Naive thymus-derived CD4-positive, alpha-beta T cell (primary cell): ENCODE data around the gene ADAM12. TPM values are rescaled to one million over a fixed set of nuclear protein-coding genes. Genes with fewer than 3 reads are reported as not detected.

ENCODE experiments used
- ATAC-seq: fragments of 150-1000 bp; cut with Tn5 transposase; 2 replicates; pipeline ENCODE4 v1.10.0; 2021; ENCODE audit warnings: mild to moderate bottlenecking, moderate library complexity
- CTCF ChIA-PET: fragments of 350-600 bp; sonication (Branson Sonifier 250); formaldehyde crosslinking; loops from one replicate; lab custom pipeline; 2021; ENCODE audit warnings: antibody characterized with exemption; lab: Charles Lee
- POLR2A ChIA-PET: fragments of 350-600 bp; sonication (Branson Sonifier 250); formaldehyde crosslinking; loops from one replicate; lab custom pipeline; 2021; ENCODE audit warnings: antibody characterized with exemption, inconsistent platforms; lab: Charles Lee
- DNase-seq, 9 donors: peaks; one replicate each; pipeline versions ENCODE4 v3.0.0 to v3.0.0-alpha.2; 2020 to 2022; ENCODE audit warnings: mixed read lengths in 1 of 9
- H3K27ac ChIP-seq: one replicate; pipeline ENCODE4 v1.7.0; 2013; ENCODE audit warnings: mild to moderate bottlenecking, low read depth, low read length, moderate library complexity
- H3K27me3 ChIP-seq, 2 donors: one replicate each; pipeline ENCODE4 v1.7.0; 2013; ENCODE audit warnings: low read length in 2 of 2, mild to moderate bottlenecking in 2 of 2, moderate library complexity in 2 of 2; ENCODE audit not compliant: control insufficient read depth in 2 of 2, insufficient read depth in 2 of 2
- H3K36me3 ChIP-seq, 3 experiments: 1 replicate in 2 of 3; 2 replicates in 1 of 3; pipeline ENCODE4 v1.7.0; 2013; ENCODE audit warnings: low read length in 3 of 3, mild to moderate bottlenecking in 3 of 3, moderate library complexity in 1 of 3; ENCODE audit not compliant: insufficient read depth in 3 of 3, control insufficient read depth in 2 of 3
- H3K4me1 ChIP-seq, 2 donors: one replicate each; pipeline ENCODE4 v1.7.0; 2013; ENCODE audit warnings: low read length in 2 of 2, mild to moderate bottlenecking in 2 of 2, moderate library complexity in 1 of 2; ENCODE audit not compliant: control insufficient read depth in 2 of 2, insufficient read depth in 2 of 2
- H3K4me3 ChIP-seq: 2 replicates; pipeline ENCODE4 v1.7.0; 2013; ENCODE audit warnings: mild to moderate bottlenecking, low read length
- H3K9me3 ChIP-seq, 3 experiments: 1 replicate in 2 of 3; 2 replicates in 1 of 3; pipeline ENCODE4 v1.7.0; 2013; ENCODE audit warnings: low read length in 3 of 3; ENCODE audit not compliant: control insufficient read depth in 2 of 3
- H3K27ac Mint-ChIP-seq, 9 donors: one replicate each; pipeline ENCODE4 v1.8.0; 2020 to 2022; ENCODE audit warnings: mixed read lengths in 9 of 9, mild to moderate bottlenecking in 8 of 9, moderate library complexity in 5 of 9, inconsistent platforms in 2 of 9
- H3K27me3 Mint-ChIP-seq, 5 donors: one replicate each; pipeline ENCODE4 v1.8.0; 2021 to 2022; ENCODE audit warnings: mixed read lengths in 5 of 5, mild to moderate bottlenecking in 1 of 5
- H3K36me3 Mint-ChIP-seq, 5 donors: one replicate each; pipeline ENCODE4 v1.8.0; 2020 to 2022; ENCODE audit warnings: mixed read lengths in 5 of 5, mild to moderate bottlenecking in 3 of 5, inconsistent platforms in 1 of 5
- H3K4me1 Mint-ChIP-seq, 7 donors: one replicate each; pipeline ENCODE4 v1.8.0; 2020 to 2022; ENCODE audit warnings: mixed read lengths in 7 of 7, mild to moderate bottlenecking in 3 of 7, inconsistent platforms in 1 of 7
- H3K4me3 Mint-ChIP-seq, 10 donors: one replicate each; pipeline ENCODE4 v1.8.0; 2020 to 2022; ENCODE audit warnings: mild to moderate bottlenecking in 10 of 10, mixed read lengths in 10 of 10, moderate library complexity in 6 of 10, inconsistent platforms in 2 of 10
- H3K9me3 Mint-ChIP-seq, 11 donors: one replicate each; pipeline ENCODE4 v1.8.0; 2020 to 2022; ENCODE audit warnings: mixed read lengths in 11 of 11, mild to moderate bottlenecking in 4 of 11, inconsistent platforms in 1 of 11, moderate library complexity in 1 of 11
- intact Hi-C, 2 donors: fragments of 100-400 bp; cut with micrococcal nuclease; formaldehyde crosslinking; loops; one replicate each; pipeline ENCODE4 v1.15.1; 2023
- polyA plus RNA-seq, 2 donors: library from polyadenylated mRNA; unstranded; fragments of 300-500 nt; fragmentation: Illumina TruSeq; gene quantifications; one replicate each; pipeline ENCODE4 v1.2.3, GENCODE V29; 2021
- total RNA-seq, 6 experiments: library from RNA in 5 of 6; stranded (reverse) in 5 of 6; gene quantifications; 1 replicate in 5 of 6; 2 replicates in 1 of 6; pipeline ENCODE4 v1.2.3 and lab custom pipeline; 2021 to 2026

ADAM12 gene
- total and polyA plus RNA-seq, 7 experiments from 2014 or later = 0.58 to 1.0 TPM; not detected in 5

DNA sequence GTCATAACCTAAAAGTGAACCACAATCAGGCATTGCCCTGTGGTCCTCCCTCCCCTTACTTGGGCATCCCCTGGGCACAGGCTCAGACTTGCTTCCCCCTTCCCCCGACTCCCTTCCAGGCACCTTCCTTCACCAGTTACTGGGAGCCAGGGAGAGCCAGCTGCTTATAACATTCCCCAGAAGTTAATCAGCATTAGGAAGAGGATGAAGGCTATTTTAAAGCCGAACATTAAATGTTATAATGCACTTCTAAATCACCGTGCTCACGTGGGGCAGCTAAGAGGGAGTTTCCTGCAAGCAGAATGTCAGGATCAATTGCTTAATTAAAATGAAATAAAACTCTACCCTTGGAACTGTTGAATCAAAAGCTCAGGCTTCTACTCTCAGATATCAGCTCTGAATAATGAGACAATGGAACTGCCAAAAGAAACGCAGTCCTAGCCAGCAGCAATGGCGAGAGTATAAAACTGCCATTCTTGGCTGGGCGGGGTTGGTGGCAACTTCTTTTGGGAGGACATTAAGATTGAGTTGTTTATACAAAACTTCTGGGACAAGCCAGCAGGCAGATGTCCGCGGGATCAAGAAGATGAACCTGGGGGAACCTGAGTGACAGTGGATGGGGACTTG is 322.4 kb downstream of the ADAM12 start:
- no peaks in the 10 kb centered on the region for H3K36me3 ChIP-seq
- Mint-ChIP-seq H3K4me1 (no peaks in the 10 kb centered on the region), H3K27me3 (peaks cover 0 to 18% (median 5%) of the 10 kb centered on the region in 5 donors), H3K36me3 (peaks cover 0 to 4% (median 0%) of the 10 kb centered on the region in 5 donors), H3K4me3 (no peak overlapping the region), H3K27ac (no peak overlapping the region), H3K9me3 (peaks cover 0 to 4% (median 0%) of the 10 kb centered on the region in 11 donors)
- no peaks in the 10 kb centered on the region for H3K9me3 ChIP-seq
- POLR2A ChIA-PET = no interaction called here
- intact Hi-C loops = no loop called here
- H3K4me1 ChIP-seq = no peaks in the 10 kb centered on the region
- DNase-seq (no peak), ATAC-seq (no peak)
- CTCF ChIA-PET = no interaction called here
- H3K27ac ChIP-seq = no peak overlapping the region
- H3K4me3 ChIP-seq = no peak overlapping the region
- no peaks in the 10 kb centered on the region for H3K27me3 ChIP-seq

- DNase-seq (no peak), ATAC-seq (no peak)
- Histone ChIP-seq H3K27me3 (no peaks in the 10 kb centered on the region), H3K4me1 (no peaks in the 10 kb centered on the region), H3K36me3 (no peaks in the 10 kb centered on the region), H3K9me3 (no peaks in the 10 kb centered on the region), H3K4me3 (no peak overlapping the region), H3K27ac (no peak overlapping the region)
- POLR2A ChIA-PET = no interaction called here
- intact Hi-C loops = no loop called here
- Mint-ChIP-seq H3K4me3 (no peak overlapping the region), H3K27ac (no peak overlapping the region), H3K27me3 (peaks cover 0 to 18% (median 7%) of the 10 kb centered on the region in 5 donors), H3K36me3 (peaks cover 0 to 4% (median 0%) of the 10 kb centered on the region in 5 donors), H3K4me1 (no peaks in the 10 kb centered on the region), H3K9me3 (peaks cover 0 to 4% (median 0%) of the 10 kb centered on the region in 11 donors)
- CTCF ChIA-PET = no interaction called here
Observed at GRCh38 chr10:126064512-126064911, 323.8 kb downstream of the ADAM12 start.

DNA sequence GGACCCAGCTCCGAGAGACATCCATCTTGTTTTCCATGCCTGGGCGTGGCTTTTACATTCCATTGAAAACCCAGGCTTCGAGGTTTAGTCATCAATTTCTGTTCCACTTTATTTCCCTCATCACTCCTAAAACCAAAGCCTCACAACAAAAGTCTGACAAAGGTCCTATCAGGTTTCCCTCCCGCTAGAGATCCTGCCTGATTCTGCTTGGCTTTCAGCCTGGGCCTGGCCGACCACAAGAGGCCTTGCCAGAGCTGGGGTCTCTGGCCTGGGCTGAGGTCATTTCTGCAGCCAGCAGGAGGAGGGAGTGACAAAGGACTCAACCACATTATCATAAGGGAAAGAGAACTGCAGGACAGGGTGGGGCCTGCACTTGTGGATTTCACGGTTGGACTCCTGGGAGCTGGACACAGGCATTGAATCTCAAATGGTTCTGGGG is 324.9 kb downstream of the ADAM12 start:
- H3K4me3 ChIP-seq = no peak overlapping the region
- ATAC-seq = no peak
- Mint-ChIP-seq H3K27ac (no peak overlapping the region), H3K9me3 (peaks cover 0 to 4% (median 0%) of the 10 kb centered on the region in 11 donors), H3K27me3 (peaks cover 2 to 17% (median 7%) of the 10 kb centered on the region in 5 donors), H3K4me1 (no peaks in the 10 kb centered on the region), H3K36me3 (peaks cover 0 to 4% (median 0%) of the 10 kb centered on the region in 5 donors), H3K4me3 (no peak overlapping the region)
- no peaks in the 10 kb centered on the region for H3K9me3 ChIP-seq
- H3K4me1 ChIP-seq = no peaks in the 10 kb centered on the region
- no peak for DNase-seq
- ChIA-PET POLR2A (no interaction called here), CTCF (no interaction called here)
- intact Hi-C loops = no loop called here
- no peaks in the 10 kb centered on the region for H3K36me3 ChIP-seq
- no peaks in the 10 kb centered on the region for H3K27me3 ChIP-seq
- H3K27ac ChIP-seq = no peak overlapping the region

DNA sequence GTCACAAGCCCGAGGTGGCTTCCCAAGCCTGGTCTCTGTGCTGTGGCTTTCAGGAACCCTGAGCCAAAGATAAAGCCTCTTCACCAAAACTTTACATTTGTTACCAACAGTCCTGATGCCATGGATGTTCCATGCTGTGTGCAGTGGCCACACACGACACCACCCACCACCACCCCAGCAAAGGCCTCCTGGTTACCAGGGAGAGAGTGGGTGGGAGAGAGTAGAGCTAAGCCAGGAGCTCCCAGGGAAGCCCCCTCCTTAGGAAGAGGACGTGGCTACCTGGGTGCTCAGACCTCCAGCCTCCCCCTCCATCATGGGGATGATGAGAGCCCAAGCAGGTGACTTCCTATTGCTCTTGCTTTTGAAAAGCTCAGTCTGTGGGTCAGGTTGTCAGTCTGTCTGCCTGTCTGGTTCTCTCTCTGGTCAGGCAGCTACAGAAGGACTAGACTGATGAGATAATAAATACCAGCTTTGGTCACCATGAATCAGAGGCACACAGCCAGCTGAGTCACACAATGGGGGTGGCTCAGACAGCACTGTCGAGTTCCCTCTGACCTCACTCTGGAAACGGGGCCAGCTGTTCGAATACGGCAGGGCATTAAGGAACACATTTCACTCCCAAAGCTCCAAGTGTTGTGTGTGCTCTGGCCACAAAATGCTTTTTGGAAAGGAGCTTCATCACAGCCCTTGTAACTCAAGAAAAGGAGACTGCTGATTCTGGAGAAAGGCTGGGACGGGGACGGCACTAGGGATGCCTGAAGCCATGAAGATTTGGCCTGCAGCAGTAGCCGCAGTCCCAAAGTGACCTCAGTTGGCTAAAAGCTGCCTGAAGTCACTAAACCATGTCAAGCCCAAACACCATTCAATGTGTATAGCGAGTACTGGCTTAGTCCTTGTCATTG is 325.9 kb downstream of the ADAM12 start:
- H3K27me3 Mint-ChIP-seq = peaks cover 0 to 17% (median 7%) of the 10 kb centered on the region in 5 donors
- H3K36me3 Mint-ChIP-seq = peaks cover 0 to 4% (median 0%) of the 10 kb centered on the region in 5 donors
- H3K4me3 Mint-ChIP-seq = no peak overlapping the region
- no peak overlapping the region for H3K27ac Mint-ChIP-seq
- no peaks in the 10 kb centered on the region for H3K4me1 Mint-ChIP-seq
- H3K4me1 ChIP-seq = no peaks in the 10 kb centered on the region
- H3K36me3 ChIP-seq = no peaks in the 10 kb centered on the region
- no peak overlapping the region for H3K27ac ChIP-seq
- no peak for DNase-seq
- no peak overlapping the region for H3K4me3 ChIP-seq
- intact Hi-C loops = no loop called here
- CTCF ChIA-PET = no interaction called here
- peaks cover 0 to 4% (median 0%) of the 10 kb centered on the region in 11 donors for H3K9me3 Mint-ChIP-seq
- ATAC-seq = no peak
- H3K9me3 ChIP-seq = no peaks in the 10 kb centered on the region
- no peaks in the 10 kb centered on the region for H3K27me3 ChIP-seq
- POLR2A ChIA-PET = no interaction called here

GRCh38 chr10:126061526-126061925 is 326.8 kb downstream of the ADAM12 start:
- H3K36me3 ChIP-seq = no peaks in the 10 kb centered on the region
- ATAC-seq (no peak), DNase-seq (no peak)
- H3K27me3 Mint-ChIP-seq = peaks cover 0 to 17% (median 7%) of the 10 kb centered on the region in 5 donors
- H3K9me3 ChIP-seq = no peaks in the 10 kb centered on the region
- H3K4me3 Mint-ChIP-seq = no peak overlapping the region
- CTCF ChIA-PET = no interaction called here
- POLR2A ChIA-PET = no interaction called here
- H3K27me3 ChIP-seq = no peaks in the 10 kb centered on the region
- no peak overlapping the region for H3K27ac Mint-ChIP-seq
- H3K36me3 Mint-ChIP-seq = peaks cover 0 to 4% (median 0%) of the 10 kb centered on the region in 5 donors
- no peak overlapping the region for H3K27ac ChIP-seq
- peaks cover 0 to 4% (median 0%) of the 10 kb centered on the region in 11 donors for H3K9me3 Mint-ChIP-seq
- intact Hi-C loops = no loop called here
- H3K4me1 Mint-ChIP-seq = no peaks in the 10 kb centered on the region
- H3K4me3 ChIP-seq = no peak overlapping the region
- no peaks in the 10 kb centered on the region for H3K4me1 ChIP-seq

DNA sequence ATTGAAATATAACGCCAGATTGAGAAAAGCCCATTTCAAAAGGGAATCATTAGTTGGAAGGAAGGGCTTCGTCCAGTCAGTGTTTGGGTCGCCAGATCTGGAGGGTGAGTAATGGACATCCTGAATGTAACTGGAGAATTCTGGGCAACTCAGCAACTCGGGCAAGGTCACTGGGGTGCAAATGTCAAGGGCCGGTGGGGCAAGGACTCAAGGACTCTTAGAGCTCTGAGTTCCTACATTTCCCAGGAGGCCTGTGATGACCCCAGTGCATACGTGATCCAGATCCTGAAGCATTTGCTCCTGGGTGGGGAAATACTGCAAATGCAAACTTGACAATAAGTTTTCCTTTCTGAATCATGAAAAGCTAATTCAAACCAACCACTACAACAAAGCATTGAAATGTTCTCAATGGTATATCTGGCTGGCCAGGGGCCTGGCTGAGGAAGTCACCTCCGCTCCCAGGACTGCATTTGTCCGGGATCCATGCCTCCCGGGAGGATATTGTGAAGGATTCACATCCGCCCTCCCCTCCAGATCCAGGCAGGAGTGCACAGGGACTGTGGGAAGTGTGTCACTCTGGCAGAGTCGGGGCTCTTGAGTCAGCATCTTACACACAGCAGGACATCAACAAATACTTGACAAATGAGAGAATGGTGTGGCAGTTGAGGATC is 327.9 kb downstream of the ADAM12 start:
- CTCF ChIA-PET = no interaction called here
- no peak overlapping the region for H3K27ac Mint-ChIP-seq
- intact Hi-C loops = no loop called here
- Histone ChIP-seq H3K4me3 (no peak overlapping the region), H3K9me3 (no peaks in the 10 kb centered on the region), H3K4me1 (no peaks in the 10 kb centered on the region), H3K36me3 (no peaks in the 10 kb centered on the region), H3K27me3 (no peaks in the 10 kb centered on the region), H3K27ac (no peak overlapping the region)
- ATAC-seq (no peak), DNase-seq (no peak)
- peaks cover 4 to 24% (median 7%) of the 10 kb centered on the region in 5 donors for H3K27me3 Mint-ChIP-seq
- peaks cover 0 to 5% (median 0%) of the 10 kb centered on the region in 11 donors for H3K9me3 Mint-ChIP-seq
- H3K4me1 Mint-ChIP-seq = no peaks in the 10 kb centered on the region
- H3K36me3 Mint-ChIP-seq = peaks cover 0 to 4% (median 0%) of the 10 kb centered on the region in 5 donors
- POLR2A ChIA-PET = no interaction called here
- no peak overlapping the region for H3K4me3 Mint-ChIP-seq
